MM.1S (cell line): ENCODE measurements around the gene DYNC1H1.

Source experiments
- DNase-seq: peaks from one replicate; pipeline ENCODE4 v3.0.0-alpha.2; 2015
- H2AFZ ChIP-seq: fragments of 300-600 bp; sonication (generic); 2 replicates; pipeline ENCODE4 v1.6.0; 2016; ENCODE audit warnings: antibody characterized with exemption, low read length
- H3F3A ChIP-seq: fragments of 300-600 bp; sonication (generic); 2 replicates; pipeline ENCODE4 v1.6.1; 2016; ENCODE audit warnings: mild to moderate bottlenecking, antibody characterized with exemption, low read length, moderate library complexity, mixed read lengths; ENCODE audit not compliant: insufficient read depth
- H3K27ac ChIP-seq: fragments of 300-600 bp; sonication (generic); 2 replicates; pipeline ENCODE4 v1.5.1; 2016; ENCODE audit warnings: mild to moderate bottlenecking, low read length
- H3K27me3 ChIP-seq: fragments of 300-600 bp; sonication (generic); replicated peaks from 2 replicates; pipeline ENCODE4 v1.6.0; 2016; ENCODE audit warnings: low read length; ENCODE audit not compliant: insufficient read depth
- H3K36me3 ChIP-seq: fragments of 300-600 bp; sonication (generic); replicated peaks from 2 replicates; pipeline ENCODE4 v1.6.1; 2016; ENCODE audit warnings: mild to moderate bottlenecking, low read length, mixed read lengths; ENCODE audit not compliant: insufficient read depth
- H3K4me1 ChIP-seq: fragments of 300-600 bp; sonication (generic); 2 replicates; pipeline ENCODE4 v1.6.1; 2016; ENCODE audit warnings: low read length, mixed read lengths
- H3K4me2 ChIP-seq: fragments of 300-600 bp; sonication (generic); 2 replicates; pipeline ENCODE4 v1.6.0; 2016; ENCODE audit warnings: low read depth, low read length
- H3K4me3 ChIP-seq: fragments of 300-600 bp; sonication (generic); 2 replicates; pipeline ENCODE4 v1.5.1; 2016; ENCODE audit warnings: low read length, mixed read lengths
- H3K79me2 ChIP-seq: fragments of 300-600 bp; sonication (generic); 2 replicates; pipeline ENCODE4 v1.6.1; 2016; ENCODE audit warnings: mixed run types, low read length, mixed read lengths
- H3K9ac ChIP-seq: fragments of 300-600 bp; sonication (generic); 2 replicates; pipeline ENCODE4 v1.6.1; 2016; ENCODE audit warnings: low read length, mixed read lengths
- H3K9me2 ChIP-seq: fragments of 300-600 bp; sonication (generic); replicated peaks from 2 replicates; pipeline ENCODE4 v1.6.1; 2016; ENCODE audit warnings: mild to moderate bottlenecking, low read length, mixed read lengths; ENCODE audit not compliant: insufficient read depth
- H3K9me3 ChIP-seq: fragments of 300-600 bp; sonication (generic); replicated peaks from 2 replicates; pipeline ENCODE4 v1.6.1; 2016; ENCODE audit warnings: mild to moderate bottlenecking, low read length, mixed read lengths; ENCODE audit not compliant: insufficient read depth
- H4K20me1 ChIP-seq: fragments of 300-600 bp; sonication (generic); 2 replicates; pipeline ENCODE4 v1.6.1; 2016; ENCODE audit warnings: mild to moderate bottlenecking, low read length, moderate library complexity, mixed read lengths; ENCODE audit not compliant: insufficient read depth
- EZH2 ChIP-seq: fragments of 300-600 bp; sonication (generic); optimal IDR thresholded peaks from 2 replicates; pipeline ENCODE3; 2017; ENCODE audit warnings: low read depth, mild to moderate bottlenecking, antibody characterized with exemption, low read length, mixed read lengths
- EZH2phosphoT487 ChIP-seq: fragments of 300-600 bp; sonication (generic); IDR thresholded peaks from 2 replicates; pipeline ENCODE4 v1.6.1; 2018; ENCODE audit warnings: antibody characterized with exemption, low read length
- TF ChIP-seq, protein P1 (sequence below): fragments of 300-600 bp; sonication (generic); IDR thresholded peaks from 2 replicates; pipeline ENCODE4 v1.5.1; 2016; ENCODE audit warnings: antibody characterized with exemption, low read length, mixed read lengths

The DYNC1H1 gene

DNA sequence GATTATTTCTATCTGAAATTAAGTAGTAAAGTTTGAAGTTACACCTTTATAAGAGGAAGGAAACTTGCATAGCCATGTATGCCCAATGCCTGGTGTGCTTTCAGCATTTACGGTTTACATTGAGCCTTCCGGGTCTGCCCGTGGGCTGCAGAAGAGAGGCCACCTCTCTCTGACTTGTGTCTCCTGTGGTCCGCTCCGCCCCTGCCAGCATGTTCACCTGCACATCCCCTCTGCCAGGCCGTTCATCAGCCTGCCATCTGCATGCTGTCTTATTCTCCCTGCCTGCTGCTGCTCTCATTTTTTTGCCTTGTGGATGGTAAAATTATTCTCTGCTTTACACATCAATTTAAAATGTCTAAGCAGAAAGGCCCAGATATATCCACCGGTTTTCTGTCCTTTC lies 41.5 kb upstream of the DYNC1H1 start:
- H3K9me2 ChIP-seq = no peaks in the 10 kb centered on the region
- no peak overlapping the region for H3K9ac ChIP-seq
- no peaks in the 10 kb centered on the region for H4K20me1 ChIP-seq
- no peak overlapping the region for H3K4me2 ChIP-seq
- TF ChIP-seq EZH2 = no peak
- no peak for TF ChIP-seq EZH2phosphoT487
- no peak overlapping the region for H3K4me3 ChIP-seq
- H3K9me3 ChIP-seq = no peaks in the 10 kb centered on the region
- H2AFZ ChIP-seq = no peak overlapping the region
- no peaks in the 10 kb centered on the region for H3F3A ChIP-seq
- H3K36me3 ChIP-seq = no peaks in the 10 kb centered on the region
- H3K4me1 ChIP-seq = no peaks in the 10 kb centered on the region
- no peaks in the 10 kb centered on the region for H3K27me3 ChIP-seq
- no peaks in the 10 kb centered on the region for H3K79me2 ChIP-seq
- DNase-seq = no peak
- no peak overlapping the region for H3K27ac ChIP-seq

DNA sequence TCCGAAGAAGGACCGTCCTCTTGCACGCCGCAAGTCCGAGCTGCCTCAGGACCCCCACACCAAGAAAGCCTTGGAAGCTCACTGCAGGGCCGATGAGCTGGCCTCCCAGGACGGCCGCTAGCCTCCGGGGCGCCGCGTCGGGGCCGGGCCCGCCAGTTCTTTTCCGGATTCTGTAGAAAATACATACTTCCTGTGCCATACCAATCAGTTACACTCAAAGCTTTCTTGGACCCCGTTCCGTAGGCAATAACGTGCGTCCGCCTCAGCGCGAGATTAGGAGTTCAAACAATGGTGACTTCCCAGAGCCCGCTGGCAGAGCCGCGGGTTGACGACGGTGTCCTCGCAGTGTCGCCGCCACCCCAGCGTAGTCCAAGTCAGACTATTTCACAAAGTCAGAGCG lies 39.2 kb upstream of the DYNC1H1 start:
- TF ChIP-seq EZH2 (no peak), EZH2phosphoT487 (no peak)
- TF ChIP-seq, protein P1, sequence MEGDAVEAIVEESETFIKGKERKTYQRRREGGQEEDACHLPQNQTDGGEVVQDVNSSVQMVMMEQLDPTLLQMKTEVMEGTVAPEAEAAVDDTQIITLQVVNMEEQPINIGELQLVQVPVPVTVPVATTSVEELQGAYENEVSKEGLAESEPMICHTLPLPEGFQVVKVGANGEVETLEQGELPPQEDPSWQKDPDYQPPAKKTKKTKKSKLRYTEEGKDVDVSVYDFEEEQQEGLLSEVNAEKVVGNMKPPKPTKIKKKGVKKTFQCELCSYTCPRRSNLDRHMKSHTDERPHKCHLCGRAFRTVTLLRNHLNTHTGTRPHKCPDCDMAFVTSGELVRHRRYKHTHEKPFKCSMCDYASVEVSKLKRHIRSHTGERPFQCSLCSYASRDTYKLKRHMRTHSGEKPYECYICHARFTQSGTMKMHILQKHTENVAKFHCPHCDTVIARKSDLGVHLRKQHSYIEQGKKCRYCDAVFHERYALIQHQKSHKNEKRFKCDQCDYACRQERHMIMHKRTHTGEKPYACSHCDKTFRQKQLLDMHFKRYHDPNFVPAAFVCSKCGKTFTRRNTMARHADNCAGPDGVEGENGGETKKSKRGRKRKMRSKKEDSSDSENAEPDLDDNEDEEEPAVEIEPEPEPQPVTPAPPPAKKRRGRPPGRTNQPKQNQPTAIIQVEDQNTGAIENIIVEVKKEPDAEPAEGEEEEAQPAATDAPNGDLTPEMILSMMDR = no peak
- Histone ChIP-seq H2AFZ (no peak overlapping the region), H3K9ac (no peak overlapping the region), H3K27me3 (no peaks in the 10 kb centered on the region), H3F3A (no peaks in the 10 kb centered on the region), H3K27ac (no peak overlapping the region), H3K4me2 (no peak overlapping the region), H3K79me2 (no peaks in the 10 kb centered on the region), H3K9me3 (no peaks in the 10 kb centered on the region), H3K36me3 (no peaks in the 10 kb centered on the region), H3K4me1 (no peaks in the 10 kb centered on the region), H3K9me2 (no peaks in the 10 kb centered on the region), H3K4me3 (no peak overlapping the region), H4K20me1 (no peaks in the 10 kb centered on the region)
- DNase-seq = no peak

DNA sequence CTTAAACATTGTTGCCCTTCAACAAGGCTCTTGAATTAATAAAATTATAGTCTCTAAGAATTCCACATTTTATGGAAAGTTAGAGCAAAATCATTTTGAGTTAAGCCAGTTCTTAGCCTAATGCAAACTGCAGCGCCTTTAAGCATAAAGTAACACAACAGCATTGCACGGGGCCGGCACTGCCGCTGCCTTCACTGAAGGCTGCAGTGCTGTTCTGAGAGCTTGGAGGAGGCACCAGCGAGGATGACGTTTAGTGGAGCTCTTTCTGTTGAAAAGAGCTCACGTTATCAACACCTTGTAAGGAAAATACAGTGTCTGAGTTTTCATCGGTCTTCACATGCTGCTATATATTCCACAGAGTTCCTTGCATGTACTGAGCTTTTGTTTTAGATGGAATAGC lies 38.3 kb upstream of the DYNC1H1 start:
- Histone ChIP-seq H3K36me3 (no peaks in the 10 kb centered on the region), H3K4me1 (no peaks in the 10 kb centered on the region), H3K27ac (no peak overlapping the region), H3K27me3 (no peaks in the 10 kb centered on the region), H3K9ac (no peak overlapping the region), H3F3A (no peaks in the 10 kb centered on the region), H2AFZ (no peak overlapping the region), H3K79me2 (no peaks in the 10 kb centered on the region), H3K9me2 (no peaks in the 10 kb centered on the region), H4K20me1 (no peaks in the 10 kb centered on the region), H3K4me3 (no peak overlapping the region), H3K4me2 (no peak overlapping the region), H3K9me3 (no peaks in the 10 kb centered on the region)
- TF ChIP-seq EZH2phosphoT487 = no peak
- DNase-seq = no peak

DNA sequence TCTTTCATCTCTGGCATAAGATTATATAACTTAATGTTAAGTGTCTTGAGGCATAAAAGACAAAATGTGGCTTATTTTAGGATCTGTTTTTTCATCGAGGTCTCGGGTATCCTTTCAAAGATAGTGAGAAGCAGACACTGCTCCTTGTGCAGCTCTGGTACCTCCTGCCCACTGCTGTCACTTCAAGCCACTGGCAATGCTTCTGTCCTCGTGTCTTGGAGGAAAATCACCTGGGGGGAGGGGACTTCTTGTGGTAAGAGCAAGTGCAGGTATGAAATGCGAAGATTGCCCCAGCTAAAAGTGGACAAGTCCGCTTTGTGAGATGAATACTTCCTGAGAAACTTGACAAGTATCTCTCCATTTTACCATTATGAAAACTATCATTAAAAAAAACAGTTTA lies 37.8 kb upstream of the DYNC1H1 start:
- no peak for DNase-seq
- TF ChIP-seq, protein P1 = no peak
- TF ChIP-seq EZH2phosphoT487 (no peak), EZH2 (no peak)
- no peaks in the 10 kb centered on the region for H3K36me3 ChIP-seq
- no peaks in the 10 kb centered on the region for H3K9me2 ChIP-seq
- no peaks in the 10 kb centered on the region for H4K20me1 ChIP-seq
- no peak overlapping the region for H3K27ac ChIP-seq
- no peaks in the 10 kb centered on the region for H3K79me2 ChIP-seq
- H2AFZ ChIP-seq = no peak overlapping the region
- H3K4me1 ChIP-seq = no peaks in the 10 kb centered on the region
- no peak overlapping the region for H3K4me2 ChIP-seq
- H3K4me3 ChIP-seq = no peak overlapping the region
- H3K27me3 ChIP-seq = no peaks in the 10 kb centered on the region
- no peak overlapping the region for H3K9ac ChIP-seq
- H3K9me3 ChIP-seq = no peaks in the 10 kb centered on the region
- no peaks in the 10 kb centered on the region for H3F3A ChIP-seq
